Muscle of leg (tissue), 11 donors: ENCODE measurements around the gene ZER1. TPM values are rescaled to one million over a fixed set of nuclear protein-coding genes. Genes with fewer than 3 reads are reported as not detected.
"Not testable (repeated sequence)": the region's sequence is repeated elsewhere in the genome, so short reads cannot be mapped to it uniquely, and the experiment has no call there.

Experiments
- DNase-seq: peaks from one replicate; pipeline ENCODE4 v3.0.0; 2013
- H3K27ac ChIP-seq: one replicate; pipeline ENCODE4 v1.5.1; 2013; ENCODE audit warnings: mild to moderate bottlenecking, low read length, control low read depth
- H3K27me3 ChIP-seq: one replicate; pipeline ENCODE4 v1.6.1; 2013; ENCODE audit warnings: low read length; ENCODE audit not compliant: control insufficient read depth, insufficient read depth
- H3K36me3 ChIP-seq: one replicate; pipeline ENCODE4 v1.6.1; 2013; ENCODE audit warnings: low read length; ENCODE audit not compliant: control insufficient read depth, insufficient read depth
- H3K4me1 ChIP-seq: one replicate; pipeline ENCODE4 v1.6.1; 2013; ENCODE audit warnings: low read length; ENCODE audit not compliant: control insufficient read depth, insufficient read depth
- H3K4me3 ChIP-seq: one replicate; pipeline ENCODE4 v1.5.1; 2013; ENCODE audit warnings: low read length, control low read depth
- H3K9me3 ChIP-seq: replicated peaks from 2 replicates; pipeline ENCODE4 v1.6.1; 2013; ENCODE audit warnings: low read depth, low read length; ENCODE audit not compliant: control insufficient read depth
- WGBS: methylation state at CpG from one replicate; pipeline ENCODE4 v1.1.5; 2013; ENCODE audit warnings: missing lambda C conversion rate; ENCODE audit not compliant: insufficient coverage; 5-methylcytosine and 5-hydroxymethylcytosine counted together
- polyA plus RNA-seq, 8 donors: library from polyadenylated mRNA; unstranded; fragments of 120-200 nt; gene quantifications; one replicate each; pipeline versions ENCODE4 v1.2.1 to v1.2.3, GENCODE V29; 2013; ENCODE audit warnings: inconsistent platforms in 1 of 8, low replicate concordance in 1 of 8; ENCODE audit not compliant: insufficient read length in 8 of 8, insufficient read depth in 1 of 8
- total RNA-seq: library from RNA; stranded (reverse); fragments of 120-200 nt; gene quantifications from one replicate; pipeline ENCODE4 v1.2.4, GENCODE V29; 2013

ZER1 gene
- total and polyA plus RNA-seq, 9 donors, result 14.2 to 42.6 (median 32.9) TPM

DNA sequence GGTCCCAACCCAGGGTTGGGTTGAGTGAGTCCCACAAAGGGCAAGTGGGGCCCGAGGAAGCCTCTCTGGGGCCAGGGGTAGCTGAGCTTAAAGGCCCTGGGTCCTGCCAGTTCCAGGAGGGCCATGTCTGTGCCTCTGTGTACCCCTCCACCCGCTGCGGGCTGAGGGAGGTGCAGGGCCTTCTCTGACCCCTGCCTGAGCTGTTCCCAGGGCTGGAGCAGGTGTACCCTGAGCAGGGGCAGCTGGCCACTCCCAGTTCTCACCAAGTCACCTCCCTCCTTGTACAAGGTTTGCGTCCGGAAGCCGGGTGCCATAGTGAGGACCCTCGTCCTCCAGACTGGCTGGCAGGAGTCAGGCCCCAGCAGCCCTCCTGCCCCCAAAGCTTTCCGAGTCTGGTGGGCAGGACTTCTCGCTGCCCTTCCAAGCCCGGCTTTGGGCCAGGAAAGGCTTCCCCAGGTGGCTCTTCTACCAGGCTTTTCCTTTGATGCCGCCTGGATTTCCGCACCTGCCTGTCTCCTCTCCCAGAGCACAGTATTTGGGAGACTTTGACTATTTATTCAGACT is 37.4 kb upstream of the ZER1 start:
- H3K27me3 ChIP-seq, result no peaks in the 10 kb centered on the region
- no peaks in the 10 kb centered on the region for H3K4me1 ChIP-seq
- no peak overlapping the region for H3K4me3 ChIP-seq
- H3K36me3 ChIP-seq, result peaks cover 48% of the 10 kb centered on the region
- H3K27ac ChIP-seq, result no peak overlapping the region
- H3K9me3 ChIP-seq, result no peaks in the 10 kb centered on the region
- no peak for DNase-seq
- 92% methylated on average over 8 of the region's 12 CpGs for WGBS

DNA sequence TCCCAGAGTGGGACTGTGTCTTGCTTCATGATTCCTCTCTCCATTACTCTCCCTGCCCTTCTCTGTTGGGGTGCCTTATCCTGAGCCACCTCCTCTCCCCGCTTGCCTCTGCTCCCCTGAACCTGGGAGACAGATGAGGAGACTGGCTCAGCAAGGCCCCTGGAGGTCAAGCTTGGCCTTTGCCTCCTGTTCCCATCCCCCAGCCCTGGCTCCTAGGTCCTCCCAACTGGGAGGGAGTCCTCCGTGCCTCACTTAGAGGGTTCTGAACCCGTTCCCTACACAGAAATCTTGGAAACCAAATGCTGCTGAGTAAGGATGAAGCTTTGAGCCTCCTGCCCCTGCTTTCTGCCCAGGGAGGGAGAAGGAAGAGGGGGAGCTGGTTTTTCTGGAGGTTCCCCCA is 36.8 kb upstream of the ZER1 start:
- Histone ChIP-seq H3K36me3 (peaks cover 54% of the 10 kb centered on the region), H3K4me3 (no peak overlapping the region), H3K27ac (no peak overlapping the region), H3K9me3 (no peaks in the 10 kb centered on the region), H3K27me3 (no peaks in the 10 kb centered on the region), H3K4me1 (no peaks in the 10 kb centered on the region)
- WGBS, result 79% methylated on average over 2 of the region's 3 CpGs
- DNase-seq, result no peak

DNA sequence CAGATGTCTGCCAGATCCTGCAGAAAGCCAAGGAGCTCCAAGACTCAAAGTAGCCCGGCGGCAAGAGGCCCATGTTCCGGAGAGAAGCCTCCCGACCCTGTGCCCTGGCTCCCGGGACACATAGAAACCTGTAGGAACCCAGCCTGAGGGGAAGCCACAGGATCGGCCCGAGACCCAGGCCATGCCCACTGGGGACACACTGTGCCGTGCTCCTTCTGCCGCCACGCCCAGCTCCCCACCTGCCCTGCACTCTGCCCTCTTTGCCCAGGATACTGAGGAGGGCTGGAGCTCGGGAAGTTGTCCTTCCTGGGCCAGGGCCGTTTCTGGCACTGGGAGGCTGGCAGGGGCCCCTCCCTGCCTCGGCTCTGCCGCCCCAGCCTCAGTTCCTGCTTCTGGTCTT is 36.1 kb upstream of the ZER1 start:
- Histone ChIP-seq H3K4me1 (no peaks in the 10 kb centered on the region), H3K27me3 (no peaks in the 10 kb centered on the region), H3K4me3 (no peak overlapping the region), H3K36me3 (peaks cover 61% of the 10 kb centered on the region), H3K27ac (no peak overlapping the region), H3K9me3 (no peaks in the 10 kb centered on the region)
- DNase-seq, result no peak
- WGBS, result 90% methylated on average over 13 of the region's 14 CpGs

DNA sequence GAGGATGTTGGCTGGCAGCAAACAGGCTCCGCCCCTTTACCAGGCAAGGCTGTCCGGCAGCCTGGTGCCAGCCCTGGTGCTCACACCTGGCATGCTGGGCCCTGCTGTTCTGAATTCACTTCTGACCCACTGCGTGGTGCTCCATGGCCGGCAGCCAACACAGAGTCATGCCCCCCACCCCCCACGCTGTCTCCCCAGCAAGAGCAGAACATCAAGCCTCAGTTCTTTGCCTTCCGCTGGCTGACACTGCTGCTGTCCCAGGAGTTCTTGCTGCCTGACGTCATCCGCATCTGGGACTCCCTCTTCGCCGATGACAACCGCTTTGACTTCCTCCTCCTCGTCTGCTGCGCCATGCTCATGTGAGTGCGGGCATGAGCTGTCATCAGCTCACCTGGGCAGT is 33.9 kb upstream of the ZER1 start:
- H3K36me3 ChIP-seq, result peaks cover 74% of the 10 kb centered on the region

DNA sequence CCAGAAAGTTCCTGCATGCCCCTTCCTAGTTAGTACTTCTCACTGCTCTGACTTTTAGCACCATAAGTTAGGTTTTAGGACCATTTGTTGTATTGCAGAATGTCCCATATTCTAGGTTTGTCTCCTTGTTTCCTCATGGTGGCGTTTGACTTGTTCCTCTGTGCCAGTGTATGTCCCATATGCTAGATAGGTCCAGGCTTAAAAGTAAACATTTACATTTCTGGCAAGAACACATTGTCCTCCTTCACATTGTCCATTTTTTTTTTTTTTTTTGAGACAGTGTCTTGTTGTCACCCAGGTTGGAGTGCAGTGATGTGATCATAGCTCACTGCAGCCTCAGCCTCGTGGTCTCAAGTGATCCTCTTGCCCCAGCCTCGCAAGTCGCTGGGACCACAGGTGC is 30.8 kb upstream of the ZER1 start:
- 100% methylated on average over 3 of the region's 4 CpGs for WGBS
- Histone ChIP-seq H3K27me3 (no peaks in the 10 kb centered on the region), H3K4me1 (no peaks in the 10 kb centered on the region), H3K4me3 (no peak overlapping the region), H3K36me3 (peaks cover 77% of the 10 kb centered on the region), H3K9me3 (no peaks in the 10 kb centered on the region), H3K27ac (no peak overlapping the region)
- DNase-seq, result no peak

More for the DNA sequence above, 33.9 kb upstream of the ZER1 start:
- no peak for DNase-seq
- Histone ChIP-seq H3K9me3 (no peaks in the 10 kb centered on the region), H3K27me3 (no peaks in the 10 kb centered on the region), H3K4me3 (no peak overlapping the region), H3K27ac (no peak overlapping the region), H3K4me1 (no peaks in the 10 kb centered on the region)
- WGBS, result 88% methylated on average over 14 of the region's 14 CpGs

DNA sequence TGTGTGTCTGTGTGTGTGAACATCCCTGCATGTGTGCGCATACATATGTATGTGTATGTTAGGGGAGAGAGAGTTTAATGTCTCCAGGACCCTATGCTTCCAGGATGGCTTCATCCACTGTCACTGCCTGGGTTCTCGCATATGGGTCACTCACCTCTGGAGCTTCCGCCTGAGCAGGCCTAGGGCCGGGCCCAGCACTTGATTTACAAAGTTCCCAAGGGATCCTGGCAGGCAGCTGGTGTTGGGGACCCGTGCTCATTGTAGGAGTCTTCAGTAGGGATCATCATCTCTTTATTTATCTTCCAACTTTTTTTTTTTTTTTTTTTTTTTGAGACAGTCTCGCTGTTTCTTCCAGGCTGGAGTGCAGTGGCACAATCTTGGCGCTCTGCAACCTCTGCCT is 28.3 kb upstream of the ZER1 start:
- H3K9me3 ChIP-seq, result no peaks in the 10 kb centered on the region
- H3K27me3 ChIP-seq, result no peaks in the 10 kb centered on the region
- peaks cover 72% of the 10 kb centered on the region for H3K36me3 ChIP-seq
- H3K27ac ChIP-seq, result no peak overlapping the region
- WGBS, result 90% methylated on average over 4 of the region's 7 CpGs
- H3K4me1 ChIP-seq, result no peaks in the 10 kb centered on the region
- no peak for DNase-seq
- H3K4me3 ChIP-seq, result no peak overlapping the region

DNA sequence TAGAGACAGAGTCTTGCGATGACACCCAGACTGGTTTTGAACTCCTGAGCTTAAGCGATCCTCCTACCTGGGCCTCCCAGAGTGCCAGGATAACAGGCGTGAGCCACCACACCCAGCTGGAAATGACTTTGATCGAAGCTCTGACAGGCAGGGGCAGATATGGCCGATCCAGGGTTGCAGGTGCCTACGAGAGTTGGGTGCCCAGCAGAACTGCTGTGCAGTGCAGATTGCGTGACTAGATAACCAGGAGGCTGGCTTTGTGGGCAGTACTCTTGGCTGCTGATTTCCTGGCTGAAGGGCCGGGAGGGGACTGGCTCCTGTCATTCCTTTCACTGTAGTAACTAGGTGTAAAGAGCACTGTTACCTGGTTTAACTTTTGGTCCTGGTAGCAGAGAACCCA is 27.2 kb upstream of the ZER1 start:
- WGBS, result 92% methylated on average over 7 of the region's 8 CpGs
- peaks cover 76% of the 10 kb centered on the region for H3K36me3 ChIP-seq
- H3K4me1 ChIP-seq, result no peaks in the 10 kb centered on the region
- no peaks in the 10 kb centered on the region for H3K27me3 ChIP-seq
- no peak overlapping the region for H3K27ac ChIP-seq
- DNase-seq, result no peak
- H3K9me3 ChIP-seq, result no peaks in the 10 kb centered on the region
- H3K4me3 ChIP-seq, result no peak overlapping the region

DNA sequence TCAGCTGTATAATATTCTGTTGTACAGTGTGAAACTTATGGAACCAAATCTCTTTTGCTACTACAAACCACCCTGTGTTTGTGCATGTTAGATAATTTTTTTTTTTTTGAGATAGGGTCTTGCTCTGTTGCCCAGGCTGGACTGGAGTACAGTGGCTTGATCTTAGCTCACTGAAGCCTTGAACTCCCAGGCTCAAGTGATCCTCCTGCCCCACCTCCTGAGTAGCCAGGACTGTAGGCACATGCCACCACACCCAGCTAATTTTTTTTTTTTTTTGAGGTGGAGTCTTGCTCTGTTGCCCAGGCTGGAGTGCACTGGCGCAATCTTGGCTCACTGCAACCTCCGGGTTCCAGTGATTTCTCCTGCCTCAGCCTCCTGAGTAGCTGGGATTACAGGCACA is 23.2 kb upstream of the ZER1 start:
- WGBS, result no CpG with 5 or more reads among the region's 2 CpGs
- not testable (repeated sequence) for H3K9me3 ChIP-seq, H3K27ac ChIP-seq, H3K27me3 ChIP-seq, H3K4me3 ChIP-seq, H3K4me1 ChIP-seq, DNase-seq
- H3K36me3 ChIP-seq, result peaks cover 87% of the 10 kb centered on the region

DNA sequence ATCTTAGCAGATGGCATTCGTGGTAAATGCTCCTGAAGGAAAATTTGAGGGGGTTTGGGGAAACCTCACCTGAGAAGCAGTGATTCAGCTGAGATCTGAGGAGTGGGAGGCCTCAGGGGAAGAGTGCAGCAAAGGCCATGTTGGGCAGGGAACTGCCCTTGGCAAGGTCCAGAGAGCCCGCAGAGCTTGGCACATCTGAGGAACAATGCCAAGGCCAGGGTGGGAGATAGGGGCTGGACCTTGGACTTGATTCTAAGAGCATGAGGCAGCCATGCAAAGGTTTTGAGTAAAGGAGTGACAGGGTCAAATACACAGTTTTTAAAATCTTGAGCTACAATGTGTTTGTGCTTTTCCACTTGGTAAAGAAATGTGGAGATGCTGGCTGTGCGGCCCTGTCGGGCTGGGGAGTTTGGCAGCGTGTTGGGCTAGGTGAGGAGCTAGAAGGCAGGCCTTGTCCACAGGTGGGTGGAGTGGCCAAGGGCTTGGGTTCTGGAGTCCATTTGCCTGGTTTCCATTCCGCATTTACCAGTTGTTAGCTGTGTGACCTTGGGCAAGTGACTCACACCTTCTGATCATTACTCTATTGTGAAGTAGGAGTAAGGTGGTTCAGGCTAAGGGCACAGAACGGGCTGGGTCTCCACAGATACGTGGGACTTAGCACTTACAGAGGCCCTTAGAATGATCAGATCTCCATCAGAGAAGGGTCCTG is 21.4 kb upstream of the ZER1 start:
- 96% methylated on average over 6 of the region's 8 CpGs for WGBS
- Histone ChIP-seq H3K27ac (no peak overlapping the region), H3K36me3 (peaks cover 81% of the 10 kb centered on the region)

DNA sequence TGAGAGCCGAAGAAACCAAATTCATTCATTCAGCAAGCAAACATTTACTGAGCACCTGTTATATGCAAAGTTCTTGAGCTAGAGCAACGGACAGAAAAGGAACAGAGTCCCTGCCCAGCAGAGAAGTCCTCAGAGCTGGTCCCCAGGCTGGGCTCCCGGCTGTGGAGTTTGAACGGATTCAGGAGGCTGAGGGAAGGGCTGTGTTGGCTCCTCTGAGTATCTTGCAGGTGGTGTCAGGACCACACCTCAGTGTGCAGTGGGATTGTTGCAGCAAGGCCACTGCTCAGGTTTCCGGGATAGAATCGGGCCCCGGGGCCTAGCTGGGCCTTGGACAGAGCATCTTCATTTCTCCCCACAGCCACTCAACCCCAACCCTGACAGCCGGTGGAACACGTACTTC is 20.4 kb upstream of the ZER1 start:
- peaks cover 72% of the 10 kb centered on the region for H3K36me3 ChIP-seq
- H3K9me3 ChIP-seq, result no peaks in the 10 kb centered on the region
- H3K27me3 ChIP-seq, result no peaks in the 10 kb centered on the region
- H3K4me3 ChIP-seq, result no peak overlapping the region
- 94% methylated on average over 9 of the region's 9 CpGs for WGBS
- H3K27ac ChIP-seq, result no peak overlapping the region
- no peak for DNase-seq
- peaks cover 12% of the 10 kb centered on the region for H3K4me1 ChIP-seq

More for the DNA sequence above, 21.4 kb upstream of the ZER1 start:
- Histone ChIP-seq H3K9me3 (no peaks in the 10 kb centered on the region), H3K4me3 (no peak overlapping the region), H3K27me3 (no peaks in the 10 kb centered on the region), H3K4me1 (peaks cover 6% of the 10 kb centered on the region)
- no peak for DNase-seq
